IMR-90 (cell line): ENCODE results near the gene KRT4. TPM values are rescaled to one million over a fixed set of nuclear protein-coding genes. Genes with fewer than 3 reads are reported as not detected.

Source experiments
- ATAC-seq: fragments of 200-7000 bp; cut with Tn5 transposase; 2 replicates; pipeline ENCODE4 v1.9.1; 2020; ENCODE audit warnings: low read depth, mild to moderate bottlenecking, moderate library complexity
- BruUV-seq: library from RNA; stranded (reverse); fragments of 400-500 nt; replicated peaks from 2 replicates; lab custom pipeline; 2021; lab: Mats Ljungman, UMichigan
- CTCF ChIA-PET: fragments of 300-600 bp; formaldehyde crosslinking; extraction: SDS; loops from one replicate; lab custom pipeline; 2021; ENCODE audit warnings: antibody characterized with exemption; lab: Yijun Ruan, JAX
- POLR2A ChIA-PET: fragments of 300-600 bp; sonication (Branson Sonifier 250); formaldehyde crosslinking; loops from one replicate; lab custom pipeline; 2022; ENCODE audit warnings: antibody characterized with exemption; ENCODE audit not compliant: unreplicated experiment; lab: Charles Lee
- DNase-seq: peaks from one replicate; pipeline ENCODE4 v3.0.0; 2013
- H2AFZ ChIP-seq: replicated peaks from 2 replicates; pipeline ENCODE3; 2013; ENCODE audit warnings: low read length, mild to moderate bottlenecking; ENCODE audit not compliant: poor library complexity
- H2AK5ac ChIP-seq: 2 replicates; pipeline ENCODE4 v1.6.1; 2013; ENCODE audit warnings: low read depth, low read length, inconsistent platforms
- H2AK9ac ChIP-seq: replicated peaks from 2 replicates; pipeline ENCODE3; 2013; ENCODE audit warnings: mild to moderate bottlenecking, low read depth, low read length, moderate library complexity; ENCODE audit not compliant: poor library complexity
- H2BK120ac ChIP-seq: 2 replicates; pipeline ENCODE4 v1.6.1; 2013; ENCODE audit warnings: low read depth, low read length, inconsistent platforms
- H2BK15ac ChIP-seq: 3 replicates; pipeline ENCODE4 v1.6.1; 2013; ENCODE audit warnings: low read depth, low read length, inconsistent platforms
- H2BK20ac ChIP-seq: 2 replicates; pipeline ENCODE4 v1.6.1; 2013; ENCODE audit warnings: low read depth, mild to moderate bottlenecking, inconsistent platforms, low read length, moderate library complexity
- H2BK5ac ChIP-seq: 2 replicates; pipeline ENCODE4 v1.6.1; 2013; ENCODE audit warnings: mild to moderate bottlenecking, low read depth, low read length, inconsistent platforms; ENCODE audit not compliant: poor library complexity, severe bottlenecking
- H3K14ac ChIP-seq: replicated peaks from 2 replicates; pipeline ENCODE4 v1.6.1; 2013; ENCODE audit warnings: low read depth, low read length, inconsistent platforms
- H3K18ac ChIP-seq: 2 replicates; pipeline ENCODE4 v1.6.1; 2013; ENCODE audit warnings: low read depth, low read length, control low read depth
- H3K23ac ChIP-seq: 2 replicates; pipeline ENCODE4 v1.6.1; 2013; ENCODE audit warnings: low read depth, low read length, inconsistent platforms
- H3K27ac ChIP-seq: 2 replicates; pipeline ENCODE4 v1.5.1; 2013; ENCODE audit warnings: mild to moderate bottlenecking, control low read depth, low read length; ENCODE audit not compliant: insufficient read depth
- H3K27me3 ChIP-seq: 2 replicates; pipeline ENCODE4 v1.6.1; 2013; ENCODE audit warnings: low read length; ENCODE audit not compliant: control insufficient read depth, insufficient read depth
- H3K36me3 ChIP-seq: 2 replicates; pipeline ENCODE4 v1.6.1; 2013; ENCODE audit warnings: low read length, mixed read lengths; ENCODE audit not compliant: control insufficient read depth, insufficient read depth
- H3K4ac ChIP-seq: 2 replicates; pipeline ENCODE4 v1.6.1; 2013; ENCODE audit warnings: low read depth, low read length, inconsistent platforms
- H3K4me1 ChIP-seq: 2 replicates; pipeline ENCODE4 v1.6.1; 2013; ENCODE audit warnings: low read length, mixed read lengths; ENCODE audit not compliant: control insufficient read depth, insufficient read depth
- H3K4me2 ChIP-seq: 2 replicates; pipeline ENCODE4 v1.6.1; 2013; ENCODE audit warnings: low read depth, mild to moderate bottlenecking, control low read depth, low read length, moderate library complexity
- H3K4me3 ChIP-seq: 2 replicates; pipeline ENCODE4 v1.5.1; 2013; ENCODE audit warnings: low read depth, mild to moderate bottlenecking, control low read depth, low read length, moderate library complexity; ENCODE audit not compliant: insufficient read depth
- H3K56ac ChIP-seq: 2 replicates; pipeline ENCODE4 v1.6.1; 2013; ENCODE audit warnings: low read length, inconsistent platforms; ENCODE audit not compliant: insufficient read depth; ENCODE audit errors: extremely low read depth
- H3K79me1 ChIP-seq, 2 experiments: 2 replicates each; pipeline ENCODE4 v1.6.1; 2013; ENCODE audit warnings: low read length in 2 of 2, inconsistent platforms in 1 of 2, low read depth in 1 of 2
- H3K9ac ChIP-seq: 2 replicates; pipeline ENCODE4 v1.6.1; 2013; ENCODE audit warnings: low read depth, low read length, control low read depth
- H3K9me1 ChIP-seq: 2 replicates; pipeline ENCODE4 v1.6.1; 2013; ENCODE audit warnings: low read length, inconsistent platforms; ENCODE audit not compliant: insufficient read depth
- H3K9me3 ChIP-seq: 2 replicates; pipeline ENCODE4 v1.6.1; 2013; ENCODE audit warnings: low read length; ENCODE audit not compliant: control insufficient read depth, insufficient read depth
- H4K20me1 ChIP-seq: 2 replicates; pipeline ENCODE4 v1.6.1; 2013; ENCODE audit warnings: low read length, inconsistent platforms; ENCODE audit not compliant: insufficient read depth
- H4K5ac ChIP-seq: 2 replicates; pipeline ENCODE4 v1.6.1; 2013; ENCODE audit warnings: mild to moderate bottlenecking, low read depth, low read length, control low read depth
- H4K8ac ChIP-seq, 2 experiments: 2 replicates each; pipeline ENCODE4 v1.6.1; 2013; ENCODE audit warnings: low read depth in 2 of 2, low read length in 2 of 2, control low read depth in 1 of 2, inconsistent platforms in 1 of 2
- H4K91ac ChIP-seq: 2 replicates; pipeline ENCODE4 v1.6.1; 2013; ENCODE audit warnings: low read depth, low read length, inconsistent platforms; ENCODE audit not compliant: insufficient read depth
- NFE2L2 ChIP-seq: fragments of 150-350 bp; IDR thresholded peaks from 2 replicates; pipeline ENCODE4 v1.6.1; 2016; ENCODE audit warnings: low read depth, mild to moderate bottlenecking, low read length
- RAD21 ChIP-seq: IDR thresholded peaks from 2 replicates; pipeline ENCODE4 v1.6.1; 2012; ENCODE audit warnings: low read length, improper control_type of control experiment
- WGBS, 2 experiments: methylation state at CpG; one replicate each; pipeline versions ENCODE4 v1.1.5 to v1.1.7; 2013; ENCODE audit warnings: missing lambda C conversion rate in 2 of 2; ENCODE audit not compliant: insufficient read length in 1 of 2; ENCODE audit errors: extremely low coverage in 2 of 2; 5-methylcytosine and 5-hydroxymethylcytosine counted together
- dilution Hi-C: fragments of 300-500 bp; cut with HindIII; formaldehyde crosslinking; loops from one replicate; pipeline ENCODE4 v1.14.3; 2018; ENCODE audit warnings: low sequenced_read_pairs; ENCODE audit not compliant: unreplicated experiment
- in situ Hi-C: fragments of 300-500 bp; cut with MboI; formaldehyde crosslinking; loops from 3 replicates; pipeline ENCODE4 v1.14.3; 2019; ENCODE audit warnings: low sequenced_read_pairs, inconsistent platforms, mixed read lengths
- intact Hi-C: fragments of 100-400 bp; cut with micrococcal nuclease; formaldehyde crosslinking; loops from 2 replicates; pipeline ENCODE4 v1.10.0; 2022
- polyA plus RNA-seq, 3 experiments: library from polyadenylated mRNA; depleted of rRNA; stranded (reverse); fragments of >200 nt; gene quantifications; 2 replicates each; pipeline ENCODE4 v1.2.3, GENCODE V29; 2012; ENCODE audit warnings: low replicate concordance in 1 of 3
- total RNA-seq: library from RNA; depleted of rRNA; stranded (reverse); fragments of >200 nt; gene quantifications from 2 replicates; pipeline ENCODE4 v1.2.3, GENCODE V29; 2012

Gene KRT4
- total and polyA plus RNA-seq, 2 of the 4 experiments (the other 2 are of a cell fraction), result under 0.01 to 0.07 TPM

DNA sequence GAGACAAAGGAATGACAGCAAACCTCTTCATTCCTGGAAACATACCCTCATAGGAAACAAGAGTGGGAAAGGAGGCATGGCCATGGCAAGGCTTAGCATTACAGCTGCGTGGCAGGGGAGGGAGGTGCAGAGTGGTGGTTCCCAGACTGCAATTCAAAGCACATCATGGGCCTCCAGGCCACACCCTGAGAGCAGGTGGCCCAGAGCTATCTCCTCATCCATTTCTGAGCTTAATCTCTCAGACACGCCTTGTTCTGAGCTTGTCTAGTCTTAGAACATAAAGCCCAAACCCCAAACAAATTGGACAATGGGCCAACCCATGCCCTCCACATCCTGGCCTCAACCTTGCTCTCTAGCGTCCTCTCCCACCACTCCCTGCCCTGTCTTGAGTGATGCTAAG is 12.1 kb downstream of the KRT4 start:
- H3K4me3 ChIP-seq, result no peak overlapping the region
- H2BK15ac ChIP-seq, result no peak overlapping the region
- H4K91ac ChIP-seq, result no peak overlapping the region
- in situ Hi-C loops, result no loop called here
- no peak overlapping the region for H2BK20ac ChIP-seq
- intact Hi-C loops, result no loop called here
- H4K20me1 ChIP-seq, result no peaks in the 10 kb centered on the region; the same call in 1 of the 2 replicates
- H3K9ac ChIP-seq, result no peak overlapping the region
- 60% methylated on average over 1 of the region's 3 CpGs; no CpG with 5 or more reads in 1 of the 2 experiments for WGBS, 2 experiments
- H3K9me1 ChIP-seq, result peaks cover 3% of the 10 kb centered on the region; the same call in 1 of the 2 replicates
- no peak overlapping the region for H2BK120ac ChIP-seq
- H2AFZ ChIP-seq, result no peak overlapping the region
- H3K18ac ChIP-seq, result no peak overlapping the region
- H3K79me1 ChIP-seq, result no peaks in the 10 kb centered on the region
- no peak for TF ChIP-seq RAD21
- no peak for TF ChIP-seq NFE2L2
- H3K27me3 ChIP-seq, result peaks cover 14% of the 10 kb centered on the region
- dilution Hi-C loops, result no loop called here
- ChIA-PET CTCF (no interaction called here), POLR2A (no interaction called here)
- no peak overlapping the region for H2AK5ac ChIP-seq
- H3K23ac ChIP-seq, result no peak overlapping the region
- H3K9me3 ChIP-seq, result no peaks in the 10 kb centered on the region
- no peaks in the 10 kb centered on the region for H3K36me3 ChIP-seq
- no peaks in the 10 kb centered on the region for H3K4me1 ChIP-seq
- no peak overlapping the region for H3K4me2 ChIP-seq
- H2BK5ac ChIP-seq, result no peak overlapping the region
- H4K5ac ChIP-seq, result no peak overlapping the region
- no peak overlapping the region for H3K14ac ChIP-seq
- H4K8ac ChIP-seq, result no peak overlapping the region
- H2AK9ac ChIP-seq, result no peak overlapping the region
- ATAC-seq, result no peak
- H3K56ac ChIP-seq, result no peak overlapping the region
- no peak overlapping the region for H3K27ac ChIP-seq
- no TSS peak for BruUV-seq
- H3K4ac ChIP-seq, result no peak overlapping the region
- DNase-seq, result no peak
